ENCODE measurements around the gene TANC1.

The TANC1 gene

DNA sequence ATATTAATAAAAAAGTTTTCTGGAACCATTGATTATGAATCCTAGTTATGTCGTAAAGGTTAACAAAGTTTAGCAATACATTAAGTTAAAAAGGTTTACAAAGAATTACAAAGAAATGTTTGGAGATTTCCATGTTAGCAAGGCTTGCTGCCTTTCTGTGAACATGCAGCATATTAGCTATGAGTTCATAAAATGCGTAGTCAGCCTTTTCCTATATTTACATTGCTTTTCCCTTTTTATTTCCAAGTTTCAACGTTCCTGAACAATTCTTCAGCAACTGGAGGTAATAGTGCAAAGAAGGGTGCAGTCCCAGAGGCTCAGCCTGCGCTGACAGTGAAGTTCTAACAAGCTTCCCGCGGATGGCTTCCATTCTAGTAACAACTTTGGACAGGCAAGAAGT, 266.4 kb downstream of the TANC1 start:
- no peaks in the 10 kb centered on the region for H3K9me3 Mint-ChIP-seq
- ATAC-seq (ENCODE audit: low read depth) (no peak), DNase-seq (ENCODE audit: low spot score in 2 of 2) (no peak)
- H3K4me3 Mint-ChIP-seq: no peak overlapping the region
- H3K4me1 Mint-ChIP-seq: no peaks in the 10 kb centered on the region
- peaks cover 26% of the 10 kb centered on the region for H3K36me3 Mint-ChIP-seq
- no peaks in the 10 kb centered on the region for H3K27me3 Mint-ChIP-seq
- no peak overlapping the region for H3K27ac Mint-ChIP-seq

DNA sequence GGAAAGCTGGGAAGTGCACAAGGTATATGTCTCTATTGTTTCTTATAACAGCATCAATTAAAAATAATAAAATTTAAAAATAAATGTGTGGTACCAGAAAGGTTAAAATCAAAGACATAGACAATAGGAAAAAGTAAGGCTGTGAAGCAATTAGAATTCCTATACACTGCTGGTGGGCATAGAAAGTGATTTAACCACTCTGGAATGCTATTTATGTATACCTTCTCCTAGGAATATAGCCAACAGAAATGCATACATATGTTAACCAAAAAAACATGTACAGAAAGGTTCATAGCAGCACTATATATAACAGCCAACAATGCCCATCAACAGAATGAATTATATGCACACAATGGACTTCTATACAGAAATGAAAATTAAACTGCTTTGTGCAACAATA, 275.1 kb downstream of the TANC1 start:
- H3K27me3 Mint-ChIP-seq: no peaks in the 10 kb centered on the region
- H3K9me3 Mint-ChIP-seq: peaks cover 2% of the 10 kb centered on the region
- no peak overlapping the region for H3K4me3 Mint-ChIP-seq
- ATAC-seq (ENCODE audit: low read depth) (no peak), DNase-seq (ENCODE audit: low spot score in 2 of 2) (no peak)
- H3K36me3 Mint-ChIP-seq: peaks cover 54% of the 10 kb centered on the region
- no peaks in the 10 kb centered on the region for H3K4me1 Mint-ChIP-seq
- H3K27ac Mint-ChIP-seq: no peak overlapping the region

DNA sequence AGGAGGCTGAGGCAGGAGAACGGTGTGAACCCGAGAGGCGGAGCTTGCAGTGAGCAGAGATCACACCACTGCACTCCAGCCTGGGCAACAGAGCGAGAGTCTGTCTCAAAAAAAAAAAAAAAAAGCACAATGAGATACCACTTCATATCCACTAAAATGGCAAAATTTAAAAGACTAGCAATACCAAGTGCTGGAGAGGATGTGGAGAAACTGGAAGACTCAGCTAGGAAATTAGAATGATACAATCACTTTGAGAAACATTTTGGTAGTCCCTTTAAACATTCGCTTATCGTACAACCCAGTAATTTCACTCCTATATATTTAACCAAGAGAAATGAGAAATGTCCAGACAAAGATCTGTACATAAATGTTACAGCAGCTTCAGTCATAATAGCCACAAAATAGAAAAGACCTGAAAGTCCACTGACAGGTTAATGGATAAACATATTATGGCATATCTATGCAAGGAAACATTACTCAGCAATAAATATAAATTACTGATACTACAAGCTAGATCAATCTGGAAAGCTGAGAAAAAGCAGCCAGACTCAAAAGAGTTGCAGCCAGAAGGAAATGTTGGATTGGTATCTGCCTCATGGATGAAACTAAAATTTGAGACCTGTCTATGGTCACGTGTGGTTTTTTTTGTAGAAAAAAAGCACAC, 278.0 kb downstream of the TANC1 start:
- no peak for DNase-seq (ENCODE audit: low spot score in 2 of 2)
- Mint-ChIP-seq H3K4me1 (peaks cover 7% of the 10 kb centered on the region), H3K4me3 (no peak overlapping the region), H3K27ac (no peak overlapping the region), H3K36me3 (peaks cover 42% of the 10 kb centered on the region), H3K27me3 (no peaks in the 10 kb centered on the region), H3K9me3 (peaks cover 2% of the 10 kb centered on the region)
- ATAC-seq (ENCODE audit: low read depth): no peak

DNA sequence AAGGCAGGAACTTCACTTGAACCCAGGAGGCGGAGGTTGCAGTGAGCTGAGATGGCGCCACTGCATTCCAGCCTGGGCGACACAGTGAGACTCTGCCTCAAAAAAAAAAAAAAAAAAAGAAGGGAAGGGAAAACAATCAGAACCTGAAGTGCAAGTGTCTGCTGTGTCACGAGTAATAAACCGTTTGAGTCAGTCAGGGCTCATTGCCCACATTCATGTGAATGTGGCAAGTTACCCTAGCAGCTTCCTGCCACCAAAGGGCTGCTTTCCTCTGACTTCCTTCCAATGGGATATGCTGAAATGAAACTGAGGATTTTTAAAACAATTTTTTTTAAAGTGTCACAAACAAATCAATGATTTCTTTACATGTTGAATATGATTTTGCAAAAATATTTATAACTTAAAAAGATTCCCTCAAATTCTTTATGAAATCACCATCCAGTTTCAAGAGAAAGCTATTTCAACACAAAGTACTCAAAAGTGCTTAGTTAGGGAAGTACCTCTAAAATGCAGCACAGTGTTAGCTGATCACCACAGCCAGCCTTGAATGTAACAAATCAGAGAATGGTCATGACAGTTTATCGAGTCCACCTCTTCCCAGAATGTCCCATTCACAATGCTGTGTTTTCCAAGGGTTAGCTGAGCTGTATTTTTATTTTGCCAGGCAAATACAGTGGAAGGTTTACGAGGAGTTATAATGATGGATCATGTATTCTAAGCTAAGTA, 281.7 kb downstream of the TANC1 start:
- peak; percentile 49 for ATAC-seq (ENCODE audit: low read depth)
- Mint-ChIP-seq H3K4me1 (peaks cover 7% of the 10 kb centered on the region), H3K27ac (peak overlapping the region; percentile 8), H3K4me3 (no peak overlapping the region), H3K27me3 (no peaks in the 10 kb centered on the region), H3K36me3 (peaks cover 39% of the 10 kb centered on the region), H3K9me3 (peaks cover 2% of the 10 kb centered on the region)
- no peak for DNase-seq (ENCODE audit: low spot score in 2 of 2)

DNA sequence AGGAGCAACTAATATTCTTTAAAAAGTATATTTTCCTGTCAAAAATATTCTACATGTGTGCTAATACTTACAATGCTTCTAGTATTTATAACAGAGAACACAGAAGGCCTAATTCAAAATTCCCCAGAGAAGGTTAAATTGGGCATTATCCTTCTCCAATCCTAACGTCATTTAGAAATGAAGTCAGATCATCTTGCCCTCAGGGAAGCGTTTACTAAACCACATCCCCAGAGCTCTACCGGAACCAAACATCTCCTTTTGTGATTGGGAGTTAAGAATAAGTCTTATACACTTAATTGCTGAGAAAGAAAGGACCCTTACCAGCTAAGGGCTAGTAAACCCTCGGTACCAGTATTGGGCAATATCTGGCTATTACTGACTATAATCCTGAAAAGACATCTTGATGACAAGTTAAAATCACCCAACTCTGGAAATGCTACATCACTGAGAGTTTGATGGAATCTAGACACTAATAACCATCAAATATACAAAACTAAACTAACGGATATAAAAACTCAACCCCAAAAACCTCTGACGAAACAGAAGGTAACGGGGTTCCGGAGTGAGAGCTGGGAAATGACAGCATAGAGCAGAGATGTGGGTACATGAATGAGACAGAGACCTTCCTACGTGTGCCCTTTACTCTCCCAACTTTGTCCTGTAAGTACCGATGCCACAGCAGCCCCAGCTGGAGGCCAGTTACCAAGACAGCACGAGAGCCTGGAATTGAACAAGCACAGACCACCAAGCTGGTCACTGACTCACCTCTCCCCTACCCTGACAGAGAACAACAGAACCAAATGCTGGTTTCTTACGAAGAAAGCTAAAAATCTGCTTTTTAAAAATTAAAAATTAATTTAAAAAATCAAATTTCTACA, 283.1 kb downstream of the TANC1 start:
- no peak for ATAC-seq (ENCODE audit: low read depth)
- H3K4me1 Mint-ChIP-seq: peaks cover 7% of the 10 kb centered on the region
- H3K36me3 Mint-ChIP-seq: peaks cover 31% of the 10 kb centered on the region
- H3K27ac Mint-ChIP-seq: no peak overlapping the region
- H3K27me3 Mint-ChIP-seq: no peaks in the 10 kb centered on the region
- H3K4me3 Mint-ChIP-seq: no peak overlapping the region
- no peaks in the 10 kb centered on the region for H3K9me3 Mint-ChIP-seq
- DNase-seq (ENCODE audit: low spot score in 2 of 2): no peak

DNA sequence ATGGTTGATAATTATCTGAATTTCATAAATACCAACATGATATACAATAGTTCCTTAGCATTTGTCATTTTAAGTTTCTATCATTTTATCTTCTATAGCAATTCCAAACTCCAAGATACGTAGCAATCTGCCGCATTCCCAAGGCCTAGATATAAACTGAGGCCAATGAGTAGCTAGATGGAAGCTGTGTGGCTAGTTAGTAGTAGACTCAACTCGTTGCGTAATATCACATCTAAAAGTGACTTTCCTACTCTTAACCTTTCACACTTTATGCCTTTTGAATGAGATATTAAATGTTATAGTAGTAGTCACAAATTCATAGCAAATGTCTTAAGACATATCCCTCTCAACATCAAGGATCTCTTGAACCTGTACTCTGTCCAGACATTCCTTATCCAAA, 284.5 kb downstream of the TANC1 start:
- Mint-ChIP-seq H3K36me3 (peaks cover 21% of the 10 kb centered on the region), H3K27ac (no peak overlapping the region), H3K4me1 (peaks cover 7% of the 10 kb centered on the region), H3K27me3 (no peaks in the 10 kb centered on the region), H3K9me3 (no peaks in the 10 kb centered on the region), H3K4me3 (no peak overlapping the region)
- no peak for DNase-seq (ENCODE audit: low spot score in 2 of 2)
- no peak for ATAC-seq (ENCODE audit: low read depth)

DNA sequence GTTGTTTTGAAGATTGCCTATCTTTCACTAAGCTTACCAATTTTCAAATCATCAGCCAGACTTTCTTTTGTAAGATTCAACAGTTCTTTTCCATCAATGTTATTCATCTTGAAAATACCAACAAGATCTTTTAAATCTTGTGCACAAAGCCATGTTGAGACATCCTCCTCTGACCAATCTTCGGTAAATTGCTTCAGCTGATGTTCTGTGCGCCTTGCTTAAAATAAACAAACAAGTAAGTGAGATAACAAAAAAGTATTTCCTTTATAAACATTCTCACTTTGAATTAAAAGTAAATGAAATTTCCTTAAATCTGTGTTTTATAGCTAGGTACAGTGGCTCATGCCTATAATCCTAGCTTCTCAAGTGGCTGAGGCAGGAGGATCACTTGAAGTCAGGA, 287.7 kb downstream of the TANC1 start:
- no peak for ATAC-seq (ENCODE audit: low read depth)
- DNase-seq (ENCODE audit: low spot score in 2 of 2): no peak
- H3K9me3 Mint-ChIP-seq: no peaks in the 10 kb centered on the region
- no peaks in the 10 kb centered on the region for H3K27me3 Mint-ChIP-seq
- H3K27ac Mint-ChIP-seq: no peak overlapping the region
- no peak overlapping the region for H3K4me3 Mint-ChIP-seq
- H3K4me1 Mint-ChIP-seq: no peaks in the 10 kb centered on the region
- H3K36me3 Mint-ChIP-seq: peaks cover 13% of the 10 kb centered on the region

DNA sequence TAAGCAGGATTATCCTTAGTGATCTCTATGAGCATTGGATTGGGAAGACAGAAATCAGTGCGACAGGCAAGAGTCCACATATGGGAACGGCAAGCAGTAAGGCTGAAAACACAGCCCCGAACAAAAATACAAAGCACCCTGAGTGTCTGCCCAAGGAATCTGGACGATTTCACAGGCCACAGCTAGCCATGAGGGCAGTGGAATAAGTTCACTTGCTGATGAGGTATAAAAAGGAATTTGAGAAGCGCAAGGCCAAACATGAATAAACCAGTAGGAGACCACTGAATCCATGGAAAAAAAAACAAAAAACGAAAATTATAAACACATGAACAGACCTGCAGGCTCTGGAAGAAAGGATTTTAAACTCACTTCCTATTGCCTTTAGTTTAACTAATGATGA, 293.8 kb downstream of the TANC1 start:
- no peaks in the 10 kb centered on the region for H3K4me1 Mint-ChIP-seq
- DNase-seq (ENCODE audit: low spot score in 2 of 2) (no peak), ATAC-seq (ENCODE audit: low read depth) (no peak)
- no peak overlapping the region for H3K27ac Mint-ChIP-seq
- peaks cover 22% of the 10 kb centered on the region for H3K36me3 Mint-ChIP-seq
- no peaks in the 10 kb centered on the region for H3K27me3 Mint-ChIP-seq
- no peaks in the 10 kb centered on the region for H3K9me3 Mint-ChIP-seq
- H3K4me3 Mint-ChIP-seq: no peak overlapping the region

DNA sequence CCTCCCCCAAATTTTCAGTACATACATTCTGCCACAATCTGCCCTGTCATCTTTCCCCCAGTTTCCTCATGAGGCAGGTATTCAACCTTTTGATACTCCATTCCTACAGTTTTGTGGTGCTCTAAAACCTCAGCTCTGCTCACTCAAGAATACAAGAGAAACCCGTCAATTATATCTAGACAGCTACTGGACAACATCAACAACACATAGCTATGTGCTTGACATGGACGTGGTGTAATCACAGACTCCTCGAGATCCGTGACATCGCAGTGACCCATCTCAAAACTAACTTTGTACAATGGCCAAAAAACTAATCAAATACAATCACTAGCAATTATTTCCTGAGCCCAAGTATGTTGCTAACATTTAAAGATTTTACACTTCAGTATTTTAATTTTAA, 294.5 kb downstream of the TANC1 start:
- no peak for DNase-seq (ENCODE audit: low spot score in 2 of 2)
- H3K27ac Mint-ChIP-seq: no peak overlapping the region
- H3K4me1 Mint-ChIP-seq: no peaks in the 10 kb centered on the region
- H3K4me3 Mint-ChIP-seq: no peak overlapping the region
- ATAC-seq (ENCODE audit: low read depth): no peak
- H3K27me3 Mint-ChIP-seq: no peaks in the 10 kb centered on the region
- H3K9me3 Mint-ChIP-seq: no peaks in the 10 kb centered on the region
- H3K36me3 Mint-ChIP-seq: peaks cover 24% of the 10 kb centered on the region

DNA sequence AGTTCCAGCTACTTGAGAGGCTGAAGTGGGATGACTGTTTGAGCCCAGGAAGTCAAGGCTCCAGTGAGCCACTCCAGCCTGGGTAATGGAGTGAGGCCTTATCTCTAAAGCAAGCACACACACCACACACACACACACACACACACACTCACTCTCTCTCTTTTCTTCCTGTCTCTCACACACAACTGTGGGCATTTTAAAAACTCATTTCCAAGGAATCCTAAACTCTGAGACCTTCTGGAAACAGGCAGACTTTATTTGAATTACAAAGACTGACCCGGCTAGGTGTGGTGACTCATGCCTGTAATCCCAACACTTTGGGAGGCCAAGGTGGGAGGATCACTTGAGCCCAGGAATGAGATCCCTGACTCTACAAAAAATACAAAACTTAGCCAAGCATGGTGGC, 296.7 kb downstream of the TANC1 start:
- Mint-ChIP-seq H3K4me1 (peaks cover 2% of the 10 kb centered on the region), H3K9me3 (no peaks in the 10 kb centered on the region), H3K4me3 (no peak overlapping the region), H3K36me3 (peaks cover 34% of the 10 kb centered on the region), H3K27me3 (no peaks in the 10 kb centered on the region), H3K27ac (no peak overlapping the region)
- ATAC-seq (ENCODE audit: low read depth) (no peak), DNase-seq (ENCODE audit: low spot score in 2 of 2) (no peak)

DNA sequence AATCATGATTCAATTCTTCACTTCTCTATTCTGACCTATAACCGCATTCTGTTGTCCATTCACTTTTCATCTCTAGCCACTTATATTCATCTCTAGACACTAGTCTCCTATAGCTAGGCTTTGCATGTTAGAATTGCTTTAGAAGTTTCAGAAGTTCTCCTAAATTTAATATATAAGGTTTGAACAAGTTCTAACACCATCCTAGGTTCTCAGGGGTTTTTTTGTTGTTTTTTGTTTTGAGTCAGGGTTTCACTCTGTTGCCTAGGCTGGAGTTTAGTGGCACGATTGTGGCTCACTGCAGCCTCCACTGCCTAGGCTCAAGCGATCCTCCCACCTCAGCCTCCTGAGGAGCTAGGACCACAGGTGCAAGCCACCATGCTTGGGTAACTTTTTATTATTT, 298.1 kb downstream of the TANC1 start:
- H3K27ac Mint-ChIP-seq: no peak overlapping the region
- H3K4me3 Mint-ChIP-seq: no peak overlapping the region
- no peaks in the 10 kb centered on the region for H3K27me3 Mint-ChIP-seq
- no peak for ATAC-seq (ENCODE audit: low read depth)
- no peaks in the 10 kb centered on the region for H3K9me3 Mint-ChIP-seq
- H3K36me3 Mint-ChIP-seq: peaks cover 44% of the 10 kb centered on the region
- peaks cover 2% of the 10 kb centered on the region for H3K4me1 Mint-ChIP-seq
- DNase-seq (ENCODE audit: low spot score in 2 of 2): no peak

DNA sequence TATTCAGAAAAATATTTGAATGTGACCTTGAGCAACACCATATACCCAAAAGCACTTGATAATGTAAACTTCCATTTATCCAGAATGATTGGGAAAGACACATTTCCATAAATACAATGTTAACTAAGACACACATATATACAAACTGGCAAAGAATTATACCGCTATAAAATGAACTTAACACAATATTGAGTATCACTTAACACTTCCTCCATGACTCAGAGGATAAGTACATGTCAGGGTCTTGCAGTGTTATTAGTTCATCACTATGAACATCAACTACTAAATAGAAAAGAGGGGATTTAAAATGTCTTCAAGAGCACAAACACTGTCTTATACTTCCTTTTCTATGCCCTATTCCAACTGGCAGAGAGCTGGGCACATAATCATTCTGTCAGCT, 299.5 kb downstream of the TANC1 start:
- H3K36me3 Mint-ChIP-seq: peaks cover 42% of the 10 kb centered on the region
- ATAC-seq (ENCODE audit: low read depth): no peak
- no peaks in the 10 kb centered on the region for H3K27me3 Mint-ChIP-seq

DNA sequence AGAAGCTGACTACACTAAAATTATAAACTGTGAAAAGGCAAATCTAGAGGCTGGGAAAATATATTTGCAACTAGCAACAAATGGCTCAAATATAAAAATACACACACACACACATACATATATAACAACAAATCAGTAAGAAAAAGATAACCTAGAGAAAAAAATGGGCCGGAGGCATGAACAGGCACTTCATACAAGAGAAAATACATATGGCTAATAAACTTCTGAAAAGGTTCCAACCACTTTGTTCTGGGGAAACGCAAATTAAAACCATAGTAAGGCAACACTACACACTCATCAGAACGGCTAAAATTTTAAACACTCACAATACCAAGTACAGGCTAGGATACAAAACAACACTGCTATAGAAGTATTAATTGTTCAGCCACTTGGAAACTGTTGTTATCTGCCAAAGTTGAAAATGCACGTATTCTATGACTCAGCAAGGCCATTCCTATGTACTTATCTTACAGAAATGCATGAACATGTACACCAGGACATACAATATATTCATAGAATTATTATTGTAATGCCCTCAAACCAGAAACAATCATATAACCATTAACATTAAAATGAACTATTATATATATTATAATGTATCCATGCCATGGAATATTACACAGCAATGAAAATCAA, 302.4 kb downstream of the TANC1 start:
- ATAC-seq (ENCODE audit: low read depth) (no peak), DNase-seq (ENCODE audit: low spot score in 2 of 2) (no peak)
- Mint-ChIP-seq H3K36me3 (peaks cover 39% of the 10 kb centered on the region), H3K27me3 (no peaks in the 10 kb centered on the region), H3K9me3 (no peaks in the 10 kb centered on the region), H3K4me3 (no peak overlapping the region), H3K4me1 (peaks cover 2% of the 10 kb centered on the region), H3K27ac (no peak overlapping the region)

More for the DNA sequence above, 299.5 kb downstream of the TANC1 start:
- no peak overlapping the region for H3K4me3 Mint-ChIP-seq
- H3K9me3 Mint-ChIP-seq: no peaks in the 10 kb centered on the region
- peaks cover 2% of the 10 kb centered on the region for H3K4me1 Mint-ChIP-seq
- no peak for DNase-seq (ENCODE audit: low spot score in 2 of 2)
- H3K27ac Mint-ChIP-seq: no peak overlapping the region

DNA sequence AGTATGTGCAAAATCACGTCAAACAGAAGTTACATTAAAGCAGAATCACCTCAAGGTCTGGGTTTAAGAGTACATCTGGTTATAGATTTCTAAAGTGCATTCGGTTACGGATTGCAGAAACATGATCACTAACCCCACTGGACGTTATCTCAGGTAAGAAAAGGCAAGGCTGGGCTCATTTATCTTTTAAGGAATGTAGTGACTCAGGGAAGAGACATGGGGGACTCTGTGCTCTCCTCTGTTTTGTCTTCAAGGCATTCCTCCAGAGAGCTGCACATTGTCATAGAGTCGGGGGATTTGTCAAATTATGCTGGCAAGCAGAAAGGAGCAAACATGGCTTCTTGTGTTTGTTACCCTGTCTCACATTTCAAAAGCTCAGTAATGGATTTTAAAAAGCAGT, 303.7 kb downstream of the TANC1 start:
- Mint-ChIP-seq H3K27ac (no peak overlapping the region), H3K36me3 (peaks cover 37% of the 10 kb centered on the region), H3K4me3 (no peak overlapping the region), H3K4me1 (peaks cover 2% of the 10 kb centered on the region), H3K9me3 (no peaks in the 10 kb centered on the region), H3K27me3 (no peaks in the 10 kb centered on the region)
- ATAC-seq (ENCODE audit: low read depth): no peak
- no peak for DNase-seq (ENCODE audit: low spot score in 2 of 2)

Data from memory B cell (primary cell).